ENCODE results near the gene OR2AJ1. TPM values are rescaled to one million over a fixed set of nuclear protein-coding genes. Genes with fewer than 3 reads are reported as not detected.

The OR2AJ1 gene
- total RNA-seq, 3 donors from 2014 or later: not detected

DNA sequence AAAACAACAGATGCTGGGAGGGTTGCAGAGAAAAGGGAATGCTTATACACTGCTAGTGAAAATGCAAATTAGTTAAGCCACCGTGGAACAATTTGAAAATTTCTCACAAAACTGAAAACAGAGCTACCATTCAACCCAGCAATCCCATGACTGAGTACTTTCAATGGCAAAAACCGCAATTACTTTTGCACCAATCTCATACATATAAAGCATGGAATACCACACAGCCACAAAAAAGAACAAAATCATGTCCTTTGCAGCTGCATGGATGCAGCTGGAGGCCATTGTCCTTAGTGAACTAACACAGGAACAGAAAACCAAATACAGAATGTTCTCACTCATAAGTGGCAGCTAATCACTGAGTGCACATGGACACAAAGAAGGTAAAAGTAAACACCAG, 10.9 kb upstream of the OR2AJ1 start:
- TF ChIP-seq CTCF (IDR thresholded peaks at IDR 0.05): no peak
- no peaks in the 10 kb centered on the region for H3K9me3 ChIP-seq
- ATAC-seq (no peak), DNase-seq (no peak)
- no peaks in the 10 kb centered on the region for H3K36me3 ChIP-seq (ENCODE audit: low read depth)
- no peak overlapping the region for H3K4me3 ChIP-seq
- intact Hi-C loops (cut with DNase I, micrococcal nuclease): no loop called here
- no peaks in the 10 kb centered on the region for H3K4me1 ChIP-seq (ENCODE audit: low read depth)

GRCh38 chr1:247914941-247915662, 9.6 kb upstream of the OR2AJ1 start:
- ATAC-seq: no peak
- no peak for TF ChIP-seq CTCF (IDR thresholded peaks at IDR 0.05)
- no peak overlapping the region for H3K4me3 ChIP-seq

DNA sequence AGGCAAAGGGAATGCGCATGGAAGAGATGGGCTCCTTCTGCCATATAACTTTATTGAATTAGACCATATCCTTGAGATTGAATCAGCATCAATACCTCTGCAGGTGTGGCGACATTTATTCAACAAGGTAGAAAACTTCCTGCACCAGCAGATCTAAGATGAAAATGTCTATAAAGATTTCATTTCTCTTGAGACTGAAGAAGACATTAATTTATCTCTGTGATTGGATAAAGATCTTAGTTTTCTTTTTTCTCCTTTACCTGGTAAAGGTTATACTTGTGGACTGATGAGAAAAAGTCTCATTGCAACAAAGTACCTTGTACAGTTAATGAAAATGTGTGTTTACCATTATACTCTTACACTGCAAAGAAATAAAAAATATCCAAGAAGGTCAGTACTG, 4.7 kb upstream of the OR2AJ1 start, which contains the start of gene OR2T8:
Gene OR2T8 (plus strand): TSS at position 301 of the 400 bp plus-strand sequence. CDS start 766 bp downstream, outside the sequence.
- H3K4me3 ChIP-seq: no peak within 1 kb of the TSS
- intact Hi-C loops (cut with DNase I, micrococcal nuclease): no loop called here
- TF ChIP-seq CTCF (IDR thresholded peaks at IDR 0.05): no peak
- ATAC-seq (no peak), DNase-seq (no peak)
- H3K4me1 ChIP-seq (ENCODE audit: low read depth): no peaks in the 10 kb centered on the region
- no peaks in the 10 kb centered on the region for H3K36me3 ChIP-seq (ENCODE audit: low read depth)
- no peaks in the 10 kb centered on the region for H3K9me3 ChIP-seq

More at GRCh38 chr1:247914941-247915662, 9.6 kb upstream of the OR2AJ1 start:
- no peaks in the 10 kb centered on the region for H3K36me3 ChIP-seq (ENCODE audit: low read depth)
- intact Hi-C loops (cut with DNase I, micrococcal nuclease): no loop called here
- no peaks in the 10 kb centered on the region for H3K4me1 ChIP-seq (ENCODE audit: low read depth)
- no peak for DNase-seq
- H3K9me3 ChIP-seq: no peaks in the 10 kb centered on the region

GRCh38 chr1:247923941-247924340, 748 bp upstream of the OR2AJ1 start:
- Histone ChIP-seq H3K36me3 (ENCODE audit: low read depth) (no peaks in the 10 kb centered on the region), H3K4me1 (ENCODE audit: low read depth) (no peaks in the 10 kb centered on the region), H3K9me3 (no peaks in the 10 kb centered on the region), H3K4me3 (no peak overlapping the region)
- intact Hi-C loops (cut with DNase I, micrococcal nuclease): no loop called here
- no peak for ATAC-seq
- no peak for TF ChIP-seq CTCF (IDR thresholded peaks at IDR 0.05)
- no peak for DNase-seq

GRCh38 chr1:247933989-247934388, 9.3 kb downstream of the OR2AJ1 start:
- intact Hi-C loops (cut with DNase I, micrococcal nuclease): no loop called here
- Histone ChIP-seq H3K4me1 (ENCODE audit: low read depth) (no peaks in the 10 kb centered on the region), H3K36me3 (ENCODE audit: low read depth) (no peaks in the 10 kb centered on the region), H3K4me3 (no peak overlapping the region), H3K9me3 (peaks cover 18% of the 10 kb centered on the region)
- no peak for DNase-seq
- ATAC-seq: no peak
- no peak for TF ChIP-seq CTCF (IDR thresholded peaks at IDR 0.05)
